GM23248 (cell line): ENCODE results near the gene NPSR1. TPM values are rescaled to one million over a fixed set of nuclear protein-coding genes. Genes with fewer than 3 reads are reported as not detected.

ENCODE experiments used
- DNase-seq: peaks from one replicate; pipeline ENCODE4 v3.0.0-alpha.2; 2015
- H2AFZ ChIP-seq: fragments of 200-600 bp; sonication (generic); 2 replicates; pipeline ENCODE4 v1.6.1; 2016; ENCODE audit warnings: antibody characterized with exemption
- H3F3A ChIP-seq: fragments of 200-600 bp; sonication (generic); 2 replicates; pipeline ENCODE4 v1.6.1; 2016; ENCODE audit warnings: mild to moderate bottlenecking, antibody characterized with exemption, mixed run types; ENCODE audit not compliant: insufficient read depth
- H3K27ac ChIP-seq: fragments of 200-600 bp; sonication (generic); 2 replicates; pipeline ENCODE4 v1.5.1; 2016; ENCODE audit warnings: mild to moderate bottlenecking
- H3K27me3 ChIP-seq: fragments of 200-600 bp; sonication (generic); replicated peaks from 2 replicates; pipeline ENCODE4 v1.6.1; 2016; ENCODE audit warnings: mild to moderate bottlenecking; ENCODE audit not compliant: insufficient read depth
- H3K36me3 ChIP-seq: fragments of 200-600 bp; sonication (generic); 2 replicates; pipeline ENCODE4 v1.6.1; 2016; ENCODE audit warnings: low read depth, mild to moderate bottlenecking
- H3K4me1 ChIP-seq: fragments of 200-600 bp; sonication (generic); 2 replicates; pipeline ENCODE4 v1.6.1; 2016; ENCODE audit warnings: mild to moderate bottlenecking; ENCODE audit not compliant: insufficient read depth
- H3K4me2 ChIP-seq: fragments of 200-600 bp; sonication (generic); one replicate; pipeline ENCODE4 v1.6.1; 2016; ENCODE audit warnings: mild to moderate bottlenecking; ENCODE audit not compliant: unreplicated experiment
- H3K4me3 ChIP-seq: fragments of 200-600 bp; sonication (generic); 2 replicates; pipeline ENCODE4 v1.5.1; 2016; ENCODE audit warnings: mild to moderate bottlenecking
- H3K79me2 ChIP-seq: fragments of 200-600 bp; sonication (generic); 2 replicates; pipeline ENCODE4 v1.6.1; 2016; ENCODE audit warnings: mild to moderate bottlenecking; ENCODE audit not compliant: insufficient read depth
- H3K9ac ChIP-seq: fragments of 200-600 bp; sonication (generic); 2 replicates; pipeline ENCODE4 v1.6.1; 2016; ENCODE audit warnings: mild to moderate bottlenecking
- H3K9me2 ChIP-seq: fragments of 200-600 bp; sonication (generic); 2 replicates; pipeline ENCODE4 v1.6.1; 2016; ENCODE audit warnings: mixed run types, mild to moderate bottlenecking, moderate library complexity; ENCODE audit not compliant: insufficient read depth
- H3K9me3 ChIP-seq: fragments of 200-600 bp; sonication (generic); one replicate; pipeline ENCODE4 v1.6.1; 2017; ENCODE audit warnings: low read depth
- H4K20me1 ChIP-seq: fragments of 200-600 bp; sonication (generic); 2 replicates; pipeline ENCODE4 v1.6.0; 2016; ENCODE audit not compliant: insufficient read depth
- EZH2 ChIP-seq: fragments of 200-600 bp; sonication (generic); IDR thresholded peaks from 2 replicates; pipeline ENCODE4 v1.6.1; 2018; ENCODE audit warnings: antibody characterized with exemption, mild to moderate bottlenecking; ENCODE audit not compliant: insufficient read depth, poor library complexity, severe bottlenecking
- EZH2phosphoT487 ChIP-seq: fragments of 200-600 bp; sonication (generic); IDR thresholded peaks from 2 replicates; pipeline ENCODE4 v1.6.1; 2018; ENCODE audit warnings: antibody characterized with exemption, moderate library complexity, mild to moderate bottlenecking, low read depth; ENCODE audit not compliant: insufficient read depth
- WGBS, 2 experiments: methylation state at CpG; one replicate each; pipeline ENCODE4 v1.1.6; 2015 to 2017; ENCODE audit warnings: low lambda C conversion rate in 2 of 2, low coverage in 1 of 2; ENCODE audit errors: missing lambda C conversion rate in 2 of 2; 5-methylcytosine and 5-hydroxymethylcytosine counted together
- in situ Hi-C: fragments of 300-500 bp; cut with MboI; formaldehyde crosslinking; loops from 2 replicates; pipeline ENCODE4 v1.15.0; 2020
- polyA plus RNA-seq: library from polyadenylated mRNA; unstranded; fragments of >200 nt; fragmentation: Nextera tagmentation; extraction: Ambion mirVana; gene quantifications from 2 replicates; pipeline ENCODE4 v1.2.1, GENCODE V29; 2016
- total RNA-seq: library from RNA; depleted of rRNA; stranded (reverse); fragments of >200 nt; shearing (Covaris generic); gene quantifications from 2 replicates; pipeline ENCODE4 v1.2.3, GENCODE V29; 2014

Gene NPSR1
- total and polyA plus RNA-seq, 2 experiments from 2014 or later: not detected

DNA sequence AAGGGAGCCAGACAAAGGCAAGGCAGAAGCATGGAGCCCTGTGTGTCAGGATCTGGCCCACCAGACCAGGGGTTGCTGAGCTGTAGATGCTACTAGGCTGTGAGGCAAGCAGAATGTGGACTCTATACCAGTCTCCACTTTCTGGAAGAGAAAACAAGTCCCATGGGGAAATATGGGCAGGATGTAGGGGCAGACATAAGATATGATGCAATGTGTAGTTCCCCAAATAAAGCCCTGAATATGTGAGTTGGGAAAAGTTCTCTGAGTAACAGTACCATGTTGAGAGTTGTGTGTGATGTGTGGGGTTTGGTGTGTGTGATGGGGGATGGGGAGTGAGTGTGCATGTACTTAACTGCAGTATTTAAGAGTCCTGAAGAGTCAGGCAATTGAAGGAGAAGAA lies 62.3 kb downstream of the NPSR1 start:
- Histone ChIP-seq H3K79me2 (no peaks in the 10 kb centered on the region), H3K9me2 (no peaks in the 10 kb centered on the region), H3K27me3 (peaks cover 5% of the 10 kb centered on the region; the same call in 1 of the 2 replicates), H3K27ac (no peak overlapping the region), H3K9ac (no peak overlapping the region), H3K4me2 (no peak overlapping the region), H3K4me3 (no peak overlapping the region), H3K4me1 (no peaks in the 10 kb centered on the region), H2AFZ (no peak overlapping the region), H4K20me1 (no peaks in the 10 kb centered on the region), H3F3A (no peaks in the 10 kb centered on the region), H3K36me3 (no peaks in the 10 kb centered on the region), H3K9me3 (no peaks in the 10 kb centered on the region)
- no peak for TF ChIP-seq EZH2
- TF ChIP-seq EZH2phosphoT487: no peak
- in situ Hi-C loops: no loop called here
- no peak for DNase-seq

- TF ChIP-seq EZH2 (no peak), EZH2phosphoT487 (no peak)
- H3K4me1 ChIP-seq: no peaks in the 10 kb centered on the region
- H3K27me3 ChIP-seq: peaks cover 5% of the 10 kb centered on the region; the same call in 1 of the 2 replicates
- H3K9me3 ChIP-seq: no peaks in the 10 kb centered on the region
- H3K27ac ChIP-seq: no peak overlapping the region
- H4K20me1 ChIP-seq: no peaks in the 10 kb centered on the region
- no peak overlapping the region for H3K9ac ChIP-seq
- no peak overlapping the region for H3K4me3 ChIP-seq
- no peak for DNase-seq
- no peak overlapping the region for H2AFZ ChIP-seq
- no peaks in the 10 kb centered on the region for H3K36me3 ChIP-seq
- in situ Hi-C loops: no loop called here
- H3K79me2 ChIP-seq: no peaks in the 10 kb centered on the region
- no peak overlapping the region for H3K4me2 ChIP-seq
- H3K9me2 ChIP-seq: no peaks in the 10 kb centered on the region
- H3F3A ChIP-seq: no peaks in the 10 kb centered on the region
Measured at GRCh38 chr7:34723338-34723737, 65.3 kb downstream of the NPSR1 start.

- no peaks in the 10 kb centered on the region for H4K20me1 ChIP-seq
- no peaks in the 10 kb centered on the region for H3K4me1 ChIP-seq
- no peaks in the 10 kb centered on the region for H3K9me3 ChIP-seq
- H3K79me2 ChIP-seq: no peaks in the 10 kb centered on the region
- 0 out of 2 replicates have a peak overlapping the region, but pooled peaks have one; percentile 27 for H2AFZ ChIP-seq
- no peak for DNase-seq
- no peak for TF ChIP-seq EZH2
- TF ChIP-seq EZH2phosphoT487: no peak
- H3K4me3 ChIP-seq: peak overlapping the region; percentile 13; the same call in 1 of the 2 replicates
- peak overlapping the region; percentile 48 for H3K4me2 ChIP-seq
- 0 to 5% methylated on average over 2 of the region's 2 CpGs for WGBS, 2 experiments
- H3K27ac ChIP-seq: no peak overlapping the region
- peaks cover 5% of the 10 kb centered on the region for H3K27me3 ChIP-seq
- in situ Hi-C loops: no loop called here
- H3K9me2 ChIP-seq: no peaks in the 10 kb centered on the region
- H3K36me3 ChIP-seq: no peaks in the 10 kb centered on the region
- no peaks in the 10 kb centered on the region for H3F3A ChIP-seq
- H3K9ac ChIP-seq: no peak overlapping the region
Measured at GRCh38 chr7:34723866-34724490, 66.0 kb downstream of the NPSR1 start.

GRCh38 chr7:34726221-34726620 lies 68.2 kb downstream of the NPSR1 start:
- Histone ChIP-seq H3K4me1 (no peaks in the 10 kb centered on the region), H3K36me3 (no peaks in the 10 kb centered on the region)
- in situ Hi-C loops: no loop called here

GRCh38 chr7:34727464-34727995 lies 69.5 kb downstream of the NPSR1 start:
- Histone ChIP-seq H3K9me2 (no peaks in the 10 kb centered on the region), H3K27me3 (peaks cover 5% of the 10 kb centered on the region), H3K4me2 (no peak overlapping the region), H3K9me3 (no peaks in the 10 kb centered on the region), H2AFZ (no peak overlapping the region), H3K4me1 (no peaks in the 10 kb centered on the region), H3K79me2 (no peaks in the 10 kb centered on the region), H3F3A (no peaks in the 10 kb centered on the region), H3K36me3 (no peaks in the 10 kb centered on the region), H4K20me1 (no peaks in the 10 kb centered on the region), H3K9ac (no peak overlapping the region), H3K4me3 (no peak overlapping the region), H3K27ac (no peak overlapping the region)
- TF ChIP-seq EZH2: no peak
- no peak for TF ChIP-seq EZH2phosphoT487
- WGBS, 2 experiments: 35 to 40% methylated on average over 2 of the region's 2 CpGs
- in situ Hi-C loops: no loop called here
- no peak for DNase-seq

More at GRCh38 chr7:34726221-34726620, 68.2 kb downstream of the NPSR1 start:
- H2AFZ ChIP-seq: no peak overlapping the region
- H3K9ac ChIP-seq: no peak overlapping the region
- H3K9me3 ChIP-seq: no peaks in the 10 kb centered on the region
- no peak for TF ChIP-seq EZH2
- TF ChIP-seq EZH2phosphoT487: no peak
- peaks cover 5% of the 10 kb centered on the region for H3K27me3 ChIP-seq
- no peak for DNase-seq
- H3K4me2 ChIP-seq: no peak overlapping the region
- no peaks in the 10 kb centered on the region for H3K9me2 ChIP-seq
- H3K79me2 ChIP-seq: no peaks in the 10 kb centered on the region
- no peaks in the 10 kb centered on the region for H3F3A ChIP-seq
- no peak overlapping the region for H3K27ac ChIP-seq
- no peaks in the 10 kb centered on the region for H4K20me1 ChIP-seq
- no peak overlapping the region for H3K4me3 ChIP-seq
- WGBS, 2 experiments: 14 to 17% methylated on average over 1 of the region's 1 CpG
